ENCODE results near the gene RASGEF1C. TPM values are rescaled to one million over a fixed set of nuclear protein-coding genes. Genes with fewer than 3 reads are reported as not detected.
"Not testable (repeated sequence)": the region's sequence is repeated elsewhere in the genome, so short reads cannot be mapped to it uniquely, and the experiment has no call there.

Gene RASGEF1C
- total RNA-seq, 1 donor from 2014 or later, result 0.49 TPM

GRCh38 chr5:180130291-180130869 is 78.6 kb downstream of the RASGEF1C start:
- intact Hi-C loops (cut with DNase I), result no loop called here
- ATAC-seq (no peak), DNase-seq (ENCODE audit: missing footprints) (no peak)

- DNase-seq (ENCODE audit: missing footprints) (no peak), ATAC-seq (no peak)
- intact Hi-C loops (cut with DNase I), result loop anchor here (5.0 to 10.0 kb wide), 3 partner anchors 78 to 345 kb away; partner anchors contain the start of gene RASGEF1C
These were observed 79.5 kb downstream of the RASGEF1C start for GRCh38 chr5:180129291-180130190.

- no peak for DNase-seq (ENCODE audit: missing footprints)
- intact Hi-C loops (cut with DNase I), result loop anchor here (5.0 to 10.0 kb wide), 3 partner anchors 79 to 346 kb away; partner anchors contain the start of gene RASGEF1C
- peak; percentile 11 for ATAC-seq
These were observed 80.2 kb downstream of the RASGEF1C start for GRCh38 chr5:180128671-180129261.

GRCh38 chr5:180127682-180128670 is 81.0 kb downstream of the RASGEF1C start:
- DNase-seq (ENCODE audit: missing footprints), result no peak
- ATAC-seq, result no peak
- intact Hi-C loops (cut with DNase I), result loop anchor here (5.0 to 10.0 kb wide), 3 partner anchors 79 to 347 kb away; partner anchors contain the start of gene RASGEF1C

- ATAC-seq, result peak; percentile 60
- intact Hi-C loops (cut with DNase I), result loop anchor here (5.0 to 10.0 kb wide), 3 partner anchors 80 to 348 kb away; partner anchors contain the start of gene RASGEF1C
These were observed 82.0 kb downstream of the RASGEF1C start for GRCh38 chr5:180126716-180127681.

GRCh38 chr5:180126156-180126555 is 82.9 kb downstream of the RASGEF1C start:
- not testable (repeated sequence) for DNase-seq (ENCODE audit: missing footprints); ATAC-seq
- intact Hi-C loops (cut with DNase I), result loop anchor here (5.0 to 10.0 kb wide), 3 partner anchors 81 to 349 kb away; partner anchors contain the start of gene RASGEF1C

More at GRCh38 chr5:180126716-180127681, 82.0 kb downstream of the RASGEF1C start:
- no peak for DNase-seq (ENCODE audit: missing footprints)

- ATAC-seq; DNase-seq (ENCODE audit: missing footprints): not testable (repeated sequence)
- intact Hi-C loops (cut with DNase I), result loop anchor here (5.0 to 10.0 kb wide), 3 partner anchors 83 to 350 kb away; partner anchors contain the start of gene RASGEF1C
These were observed 84.3 kb downstream of the RASGEF1C start for GRCh38 chr5:180124662-180125061.

- ATAC-seq, result no peak
- intact Hi-C loops (cut with DNase I), result loop anchor here (10.0 kb wide), 1 partner anchor 352 kb away; no protein-coding TSS in a partner anchor
These were observed 86.1 kb downstream of the RASGEF1C start for GRCh38 chr5:180122875-180123274.

GRCh38 chr5:180121826-180122413 is 87.1 kb downstream of the RASGEF1C start:
- no peak for ATAC-seq
- intact Hi-C loops (cut with DNase I), result loop anchor here (10.0 kb wide), 1 partner anchor 353 kb away; no protein-coding TSS in a partner anchor
- no peak for DNase-seq (ENCODE audit: missing footprints)

More at GRCh38 chr5:180122875-180123274, 86.1 kb downstream of the RASGEF1C start:
- DNase-seq (ENCODE audit: missing footprints), result no peak

- DNase-seq (ENCODE audit: missing footprints) (no peak), ATAC-seq (no peak)
- intact Hi-C loops (cut with DNase I), result loop anchor here (10.0 kb wide), 1 partner anchor 354 kb away; no protein-coding TSS in a partner anchor
These were observed 88.5 kb downstream of the RASGEF1C start for GRCh38 chr5:180120237-180121101.

GRCh38 chr5:180119903-180120236 is 89.1 kb downstream of the RASGEF1C start:
- intact Hi-C loops (cut with DNase I), result loop anchor here (10.0 kb wide), 1 partner anchor 355 kb away; no protein-coding TSS in a partner anchor
- ATAC-seq (no peak), DNase-seq (ENCODE audit: missing footprints) (no peak)

GRCh38 chr5:180119031-180119902 is 89.7 kb downstream of the RASGEF1C start:
- DNase-seq (ENCODE audit: missing footprints), result peak; percentile 60
- intact Hi-C loops (cut with DNase I), result no loop called here
- ATAC-seq, result no peak

- intact Hi-C loops (cut with DNase I), result no loop called here
- ATAC-seq (no peak), DNase-seq (ENCODE audit: missing footprints) (no peak)
These were observed 90.6 kb downstream of the RASGEF1C start for GRCh38 chr5:180118391-180118791.

- intact Hi-C loops (cut with DNase I), result no loop called here
- no peak for DNase-seq (ENCODE audit: missing footprints)
These were observed 91.8 kb downstream of the RASGEF1C start for GRCh38 chr5:180117000-180117725.

More at GRCh38 chr5:180117000-180117725, 91.8 kb downstream of the RASGEF1C start:
- ATAC-seq, result no peak
